ENCODE measurements around the gene BCL7A. TPM values are rescaled to one million over a fixed set of nuclear protein-coding genes. Genes with fewer than 3 reads are reported as not detected.

The BCL7A gene
- polyA plus RNA-seq, 1 experiment: 3.4 TPM

DNA sequence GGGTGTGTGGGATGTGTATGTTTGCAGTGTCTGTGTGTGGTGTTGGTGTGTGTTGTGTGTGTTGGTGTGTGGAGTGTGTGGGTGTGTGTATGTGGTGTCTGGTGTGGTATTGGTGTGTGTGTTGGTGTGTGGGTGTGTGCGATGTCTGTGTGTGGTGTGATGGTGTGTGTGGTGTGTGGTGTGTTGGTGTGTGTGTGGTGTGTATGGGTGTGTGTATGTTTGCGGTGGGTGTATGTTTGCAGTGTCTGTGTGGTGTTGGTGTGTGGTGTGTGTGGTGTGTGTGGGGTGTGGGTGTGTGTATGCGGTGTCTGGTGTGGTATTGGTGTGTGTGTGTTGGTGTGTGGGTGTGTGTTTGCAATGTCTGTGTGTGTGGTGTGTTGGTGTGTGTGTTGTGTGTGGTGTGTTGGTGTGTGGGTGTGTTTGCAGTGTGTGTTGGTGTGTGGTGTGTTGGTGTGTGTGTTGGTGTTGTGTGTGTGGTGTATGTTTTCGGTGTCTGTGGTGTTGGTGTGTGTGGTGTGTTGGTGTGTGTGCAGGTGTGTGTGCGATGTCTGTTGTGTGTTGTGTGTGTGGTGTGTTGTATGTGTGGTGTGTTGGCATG, 72.6 kb downstream of the BCL7A start:
- TF ChIP-seq, protein P1, sequence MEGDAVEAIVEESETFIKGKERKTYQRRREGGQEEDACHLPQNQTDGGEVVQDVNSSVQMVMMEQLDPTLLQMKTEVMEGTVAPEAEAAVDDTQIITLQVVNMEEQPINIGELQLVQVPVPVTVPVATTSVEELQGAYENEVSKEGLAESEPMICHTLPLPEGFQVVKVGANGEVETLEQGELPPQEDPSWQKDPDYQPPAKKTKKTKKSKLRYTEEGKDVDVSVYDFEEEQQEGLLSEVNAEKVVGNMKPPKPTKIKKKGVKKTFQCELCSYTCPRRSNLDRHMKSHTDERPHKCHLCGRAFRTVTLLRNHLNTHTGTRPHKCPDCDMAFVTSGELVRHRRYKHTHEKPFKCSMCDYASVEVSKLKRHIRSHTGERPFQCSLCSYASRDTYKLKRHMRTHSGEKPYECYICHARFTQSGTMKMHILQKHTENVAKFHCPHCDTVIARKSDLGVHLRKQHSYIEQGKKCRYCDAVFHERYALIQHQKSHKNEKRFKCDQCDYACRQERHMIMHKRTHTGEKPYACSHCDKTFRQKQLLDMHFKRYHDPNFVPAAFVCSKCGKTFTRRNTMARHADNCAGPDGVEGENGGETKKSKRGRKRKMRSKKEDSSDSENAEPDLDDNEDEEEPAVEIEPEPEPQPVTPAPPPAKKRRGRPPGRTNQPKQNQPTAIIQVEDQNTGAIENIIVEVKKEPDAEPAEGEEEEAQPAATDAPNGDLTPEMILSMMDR (IDR thresholded peaks at IDR 0.05; ENCODE audit: insufficient read depth, low read depth, low read length): no peak
- ChIA-PET CTCF (no interaction called here), POLR2A (no interaction called here)
- Histone ChIP-seq H3K27me3 (ENCODE audit: control insufficient read depth, insufficient read depth, low read length) (no peaks in the 10 kb centered on the region), H3K36me3 (ENCODE audit: control insufficient read depth, insufficient read depth, low read length) (no peaks in the 10 kb centered on the region), H3K4me3 (ENCODE audit: low read depth, low read length) (no peak overlapping the region)
- DNase-seq (ENCODE audit: low read depth): no peak

DNA sequence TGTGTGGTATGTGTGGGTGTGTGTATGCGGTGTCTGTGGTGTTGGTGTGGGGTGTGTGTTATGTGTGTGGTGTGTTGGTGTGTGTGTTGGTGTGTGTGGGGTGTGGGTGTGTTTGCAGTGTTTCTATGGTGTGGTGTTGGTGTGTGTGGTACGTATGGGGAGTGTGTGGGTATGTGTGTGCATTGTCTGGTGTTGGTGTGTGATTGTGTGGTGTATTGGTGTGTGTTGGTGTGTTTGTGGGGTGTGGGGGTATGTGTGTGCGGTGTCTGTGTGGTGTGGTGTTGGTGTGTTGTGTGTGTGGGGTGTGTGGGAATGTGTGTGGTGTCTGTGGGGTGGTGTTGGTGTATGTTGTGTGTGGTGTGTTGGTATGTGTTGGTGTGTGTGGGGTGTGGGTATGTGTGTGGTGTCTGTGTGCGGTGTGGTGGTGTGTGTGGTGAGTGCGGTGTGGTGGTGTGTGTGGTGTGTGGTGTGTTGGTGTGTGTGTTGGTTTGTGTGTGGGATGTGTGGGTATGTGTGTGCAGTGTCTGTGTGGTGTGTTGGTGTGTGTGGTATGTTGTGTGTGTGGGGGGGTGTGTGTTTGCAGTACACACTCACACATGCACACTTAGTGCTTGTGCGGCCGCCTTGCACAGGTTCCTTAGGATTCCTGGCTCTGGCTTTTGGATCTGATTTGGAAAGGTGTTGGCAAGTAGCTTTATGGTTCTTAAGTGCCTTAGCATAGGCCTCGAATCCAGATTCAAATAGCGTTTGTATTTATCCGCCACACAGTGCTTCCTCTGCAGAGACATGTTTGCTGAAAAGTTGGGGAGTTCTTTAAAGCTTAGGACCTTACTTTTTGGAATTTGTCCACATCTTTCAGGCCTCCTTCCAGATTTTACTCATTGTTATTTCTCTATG, 73.3 kb downstream of the BCL7A start:
- TF ChIP-seq, protein P1 (IDR thresholded peaks at IDR 0.05; ENCODE audit: insufficient read depth, low read depth, low read length): no peak
- H3K27me3 ChIP-seq (ENCODE audit: control insufficient read depth, insufficient read depth, low read length): no peaks in the 10 kb centered on the region
- H3K36me3 ChIP-seq (ENCODE audit: control insufficient read depth, insufficient read depth, low read length): no peaks in the 10 kb centered on the region
- ChIA-PET CTCF (interaction anchor here (2.5 kb wide), 1 partner anchor 11 kb away, joined by 8 read pairs; no protein-coding TSS in a partner anchor), POLR2A (interaction anchor here (0.5 kb wide), 1 partner anchor 9 kb away, joined by 10 read pairs; no protein-coding TSS in a partner anchor)
- no peak overlapping the region for H3K4me3 ChIP-seq (ENCODE audit: low read depth, low read length)
- no peak for DNase-seq (ENCODE audit: low read depth)

DNA sequence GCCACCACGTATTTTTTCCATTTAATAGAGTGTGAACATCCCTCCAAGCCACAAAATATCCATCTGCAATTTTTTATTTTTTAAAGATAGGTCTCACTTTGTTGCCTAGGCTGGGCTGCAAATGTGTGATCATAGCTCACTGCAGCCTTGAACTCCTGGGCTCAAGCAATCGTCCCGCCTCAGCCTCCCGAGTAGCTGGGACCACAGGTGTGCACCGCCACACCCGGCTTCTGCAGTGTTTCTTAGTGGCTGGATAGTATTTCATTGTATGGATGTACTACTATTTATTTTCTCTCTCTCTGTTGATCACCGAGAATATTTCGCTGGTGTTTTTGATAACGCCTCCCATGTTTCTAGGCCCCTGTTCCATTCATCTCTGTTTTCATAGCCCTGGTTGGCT, 74.3 kb downstream of the BCL7A start:
- ChIA-PET POLR2A (no interaction called here), CTCF (interaction anchor here (1.1 to 4.4 kb wide), 3 partner anchors 10 to 27 kb away, joined by 3 to 21 read pairs (median 8); no protein-coding TSS in a partner anchor)
- no peak for DNase-seq (ENCODE audit: low read depth)
- no peak overlapping the region for H3K4me3 ChIP-seq (ENCODE audit: low read depth, low read length)
- TF ChIP-seq, protein P1 (IDR thresholded peaks at IDR 0.05; ENCODE audit: insufficient read depth, low read depth, low read length): no peak
- H3K27me3 ChIP-seq (ENCODE audit: control insufficient read depth, insufficient read depth, low read length): no peaks in the 10 kb centered on the region
- no peaks in the 10 kb centered on the region for H3K36me3 ChIP-seq (ENCODE audit: control insufficient read depth, insufficient read depth, low read length)

GRCh38 chr12:122096591-122097149, 75.0 kb downstream of the BCL7A start:
- Histone ChIP-seq H3K36me3 (ENCODE audit: control insufficient read depth, insufficient read depth, low read length) (no peaks in the 10 kb centered on the region), H3K4me3 (ENCODE audit: low read depth, low read length) (no peak overlapping the region), H3K27me3 (ENCODE audit: control insufficient read depth, insufficient read depth, low read length) (no peaks in the 10 kb centered on the region)
- ChIA-PET POLR2A (no interaction called here), CTCF (interaction anchor here (1.1 to 4.4 kb wide), 3 partner anchors 10 to 26 kb away, joined by 3 to 21 read pairs (median 8); no protein-coding TSS in a partner anchor)
- DNase-seq (ENCODE audit: low read depth): no peak
- TF ChIP-seq, protein P1 (IDR thresholded peaks at IDR 0.05; ENCODE audit: insufficient read depth, low read depth, low read length): no peak

DNA sequence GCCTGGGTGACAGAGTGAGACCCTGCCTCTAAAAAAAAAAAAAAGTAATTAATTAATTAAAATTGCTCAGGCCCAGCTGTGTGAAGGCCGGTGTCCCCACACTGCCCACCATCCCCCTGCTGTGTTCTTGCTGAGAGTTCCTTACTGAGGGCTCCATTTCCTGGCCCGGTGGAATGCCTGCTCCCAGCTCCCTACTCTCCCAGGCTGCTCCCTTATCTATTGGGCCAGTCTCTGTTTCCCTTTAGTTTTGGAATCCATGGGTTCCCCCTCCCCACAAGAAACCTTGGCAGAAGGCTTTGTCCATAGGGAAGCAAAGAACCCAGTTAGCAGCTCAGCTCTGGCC, 75.9 kb downstream of the BCL7A start:
- CTCF ChIA-PET: interaction anchor here (1.1 to 4.4 kb wide), 5 partner anchors 9 to 43 kb away, joined by 3 to 21 read pairs (median 7); no protein-coding TSS in a partner anchor
- POLR2A ChIA-PET: no interaction called here
- Histone ChIP-seq H3K4me3 (ENCODE audit: low read depth, low read length) (no peak overlapping the region), H3K36me3 (ENCODE audit: control insufficient read depth, insufficient read depth, low read length) (no peaks in the 10 kb centered on the region), H3K27me3 (ENCODE audit: control insufficient read depth, insufficient read depth, low read length) (no peaks in the 10 kb centered on the region)
- TF ChIP-seq, protein P1 (IDR thresholded peaks at IDR 0.05; ENCODE audit: insufficient read depth, low read depth, low read length): no peak
- DNase-seq (ENCODE audit: low read depth): no peak
